HCEC 1CT (cell line): Measurements from ENCODE around the gene C21orf91.
"Not testable (repeated sequence)": the region's sequence is repeated elsewhere in the genome, so short reads cannot be mapped to it uniquely, and the experiment has no call there.

Source experiments
- DNase-seq: peaks from one replicate; pipeline ENCODE4 v3.0.0-alpha.2; 2017

The C21orf91 gene

GRCh38 chr21:17775431-17776126 lies 43.6 kb downstream of the C21orf91 start:
- DNase-seq, result no peak

DNA sequence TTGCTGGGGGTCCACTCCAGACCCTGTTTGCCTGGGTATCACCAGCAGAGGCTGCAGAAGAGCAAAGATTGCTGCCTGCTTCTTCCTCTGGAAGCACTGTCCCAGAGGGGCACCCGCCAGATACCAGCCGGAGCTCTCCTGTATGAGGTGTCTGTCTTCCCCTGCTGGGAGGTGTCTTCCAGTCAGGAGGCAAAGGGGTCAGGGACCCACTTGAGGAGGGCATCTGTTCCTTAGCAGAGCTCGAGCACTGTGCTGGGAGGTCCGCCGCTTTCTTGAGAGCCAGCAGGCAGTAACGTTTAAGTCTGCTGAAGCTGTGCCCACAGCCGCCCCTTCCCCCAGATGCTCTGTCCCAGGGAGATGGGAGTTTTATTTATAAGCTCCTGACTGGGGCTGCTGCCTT lies 44.1 kb downstream of the C21orf91 start:
- not testable (repeated sequence) for DNase-seq

DNA sequence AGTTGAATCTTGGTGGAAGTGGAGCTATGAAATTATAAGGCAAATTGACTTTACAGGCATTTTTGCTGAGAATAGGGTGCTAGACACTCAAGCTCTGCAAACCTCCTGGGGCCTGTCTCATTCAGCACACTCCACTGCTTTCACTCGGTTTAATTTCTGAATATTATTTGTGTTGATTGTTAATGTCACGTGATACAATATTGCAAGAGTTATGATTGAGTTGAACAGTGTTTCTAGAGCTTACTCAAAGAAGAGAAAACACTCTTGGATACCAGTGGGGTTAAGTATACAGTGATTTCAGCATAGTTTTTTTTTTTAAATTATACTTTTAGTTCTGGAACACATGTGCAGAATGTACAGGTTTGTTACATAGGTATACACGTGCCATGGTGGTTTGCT lies 49.7 kb downstream of the C21orf91 start:
- no peak for DNase-seq

- DNase-seq, result no peak
Observed at GRCh38 chr21:17768840-17769446, 50.2 kb downstream of the C21orf91 start.

- DNase-seq, result no peak
Observed at GRCh38 chr21:17765207-17765606, 53.9 kb downstream of the C21orf91 start.

DNA sequence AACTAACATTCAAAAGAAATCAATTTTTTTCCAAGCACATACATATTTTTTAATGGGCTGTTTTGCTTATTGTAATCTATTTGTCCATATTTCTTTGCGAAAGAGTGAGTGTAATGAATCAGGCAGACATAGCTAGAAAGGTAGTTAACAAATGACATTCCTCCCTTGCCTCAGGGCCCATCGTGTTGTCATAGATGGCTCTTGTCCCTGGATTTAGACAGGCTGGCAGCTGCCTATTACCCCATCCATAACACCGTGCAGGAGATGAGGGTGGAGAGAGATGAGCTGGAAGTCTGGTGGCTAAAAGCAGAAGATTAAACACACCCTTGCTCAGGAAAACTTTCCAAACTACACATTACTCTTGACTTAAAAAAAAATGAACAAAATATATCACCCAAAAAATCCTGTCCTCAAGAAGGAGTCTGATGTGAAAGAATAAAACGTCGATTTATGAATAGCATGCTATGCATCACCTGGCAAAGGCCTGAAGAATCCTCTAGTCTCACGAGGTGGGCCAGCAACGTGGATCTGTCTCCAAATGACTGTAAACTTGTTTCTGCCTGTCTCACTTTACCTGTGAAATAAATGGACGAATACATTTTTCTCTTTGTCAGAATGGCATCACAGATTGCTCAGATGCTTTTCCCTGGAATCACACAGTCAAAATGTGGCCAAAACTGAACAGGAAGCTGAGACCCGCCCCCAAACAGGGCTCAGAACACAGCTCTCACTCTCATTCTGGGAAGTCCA lies 55.7 kb downstream of the C21orf91 start:
- no peak for DNase-seq

- no peak for DNase-seq
Observed at GRCh38 chr21:17759511-17760178, 59.5 kb downstream of the C21orf91 start.

DNA sequence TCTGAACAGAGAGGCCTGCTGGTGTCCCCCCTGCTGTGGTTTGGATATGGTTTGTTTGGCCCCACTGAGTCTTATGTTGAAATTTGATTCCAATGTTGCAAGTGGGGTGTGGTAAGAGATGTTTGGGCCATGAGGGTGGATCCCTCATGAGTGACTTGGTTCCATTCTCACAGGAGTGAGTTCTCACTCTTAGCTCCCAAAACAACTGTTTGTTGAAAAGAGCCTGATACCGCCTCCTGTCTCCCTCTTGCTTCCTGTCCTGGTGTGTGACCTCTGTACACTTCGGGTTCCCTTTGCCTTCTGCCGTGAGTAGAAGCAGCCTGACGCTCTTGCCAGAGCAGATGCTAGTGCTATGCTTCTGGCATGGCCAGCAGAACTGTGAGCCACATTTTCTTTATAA lies 60.5 kb downstream of the C21orf91 start:
- no peak for DNase-seq

DNA sequence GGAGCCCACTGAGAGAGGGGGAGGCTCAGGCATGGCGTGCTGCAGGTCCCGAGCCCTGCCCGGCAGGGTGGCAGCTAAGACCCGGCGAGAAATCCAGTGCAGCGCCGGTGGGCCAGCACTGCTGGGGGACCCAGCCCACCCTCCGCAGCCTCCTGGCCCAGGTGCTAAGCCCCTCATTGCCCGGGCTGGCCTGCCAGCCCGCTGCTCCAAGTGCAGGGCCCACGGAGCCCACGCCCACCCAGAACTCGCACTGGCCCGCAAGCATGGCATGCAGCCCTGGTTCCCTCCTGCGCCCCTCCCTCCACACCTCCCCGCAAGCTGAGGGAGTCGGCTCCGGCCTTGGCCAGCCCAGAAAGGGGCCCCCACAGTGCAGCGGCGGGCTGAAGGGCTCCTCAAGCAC lies 61.5 kb downstream of the C21orf91 start:
- DNase-seq, result no peak

DNA sequence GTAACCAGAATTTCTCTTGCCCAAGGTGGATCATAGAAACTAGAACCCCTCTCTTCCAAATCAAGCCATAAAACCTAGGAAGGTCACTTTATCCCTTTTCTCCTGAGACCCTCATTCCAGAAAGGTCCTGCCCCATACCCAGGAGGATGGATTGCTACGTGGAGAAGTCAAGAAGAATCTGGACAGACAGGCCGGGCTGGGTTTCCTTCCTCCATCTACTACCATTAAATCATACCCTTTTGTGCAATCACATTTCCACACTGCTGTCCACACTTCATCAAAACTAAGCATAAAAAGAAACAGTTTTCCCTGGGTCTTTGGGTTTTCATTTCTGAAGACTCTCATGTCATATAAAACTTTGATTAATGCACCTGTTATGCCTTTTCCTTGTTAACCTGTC lies 65.4 kb downstream of the C21orf91 start:
- DNase-seq, result no peak

DNA sequence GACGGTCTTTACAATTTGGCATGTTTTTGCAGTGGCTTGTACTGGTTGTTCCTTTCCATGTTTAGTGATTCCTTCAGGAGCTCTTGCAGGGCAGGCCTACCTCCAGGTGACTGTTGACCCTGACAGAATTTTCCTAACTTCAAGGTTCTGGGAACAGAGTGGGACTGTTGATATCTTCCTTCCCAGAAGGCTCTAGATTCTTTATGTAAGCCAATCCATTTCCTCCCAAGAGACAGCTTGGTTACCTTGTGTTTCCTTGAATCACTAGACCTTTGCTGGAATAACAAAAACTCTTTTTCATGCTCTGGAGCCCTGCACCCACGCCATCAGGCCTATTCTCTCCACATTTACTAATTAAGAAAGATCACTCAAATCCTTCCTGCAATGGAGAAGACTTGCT lies 67.0 kb downstream of the C21orf91 start:
- DNase-seq, result no peak

DNA sequence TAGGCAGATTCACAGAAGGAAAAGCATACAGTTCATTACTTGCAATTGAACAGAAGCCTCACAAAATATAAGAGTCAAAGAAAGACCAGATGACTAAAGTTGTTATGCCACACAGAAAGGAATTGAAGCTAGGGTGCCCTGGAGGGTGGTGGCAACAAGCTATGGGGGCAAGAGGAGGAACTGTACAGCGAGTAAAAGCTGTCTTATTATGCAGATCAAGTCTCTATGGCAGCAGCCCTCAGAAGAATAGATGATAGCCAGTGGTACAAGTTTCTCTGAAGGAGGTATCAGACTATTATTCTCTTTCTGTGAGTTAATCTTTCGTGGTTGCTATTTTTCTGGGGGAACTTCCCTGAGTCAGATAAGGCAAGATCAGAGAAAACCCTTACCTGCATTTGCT lies 72.2 kb downstream of the C21orf91 start:
- no peak for DNase-seq

DNA sequence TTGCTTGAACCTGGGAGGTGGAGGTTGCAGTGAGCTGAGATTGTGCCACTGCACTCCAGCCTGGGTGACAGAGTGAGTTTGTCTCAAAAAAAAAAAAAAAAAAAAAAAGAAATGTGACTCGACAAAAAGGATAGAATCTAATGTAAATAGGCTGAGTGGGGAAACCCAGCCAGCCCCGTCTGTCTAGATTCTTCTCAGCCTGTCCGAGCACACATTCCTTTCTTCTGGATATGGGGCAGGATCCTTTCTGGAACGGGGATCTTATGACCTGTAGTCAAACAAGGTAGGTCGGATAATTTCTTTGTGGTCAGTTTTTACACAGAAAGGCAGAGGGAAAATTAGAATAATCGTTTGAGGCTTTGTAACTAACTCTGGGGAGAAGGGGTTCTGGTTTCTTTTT lies 74.1 kb downstream of the C21orf91 start:
- no peak for DNase-seq

GRCh38 chr21:17742940-17743592 lies 76.1 kb downstream of the C21orf91 start:
- DNase-seq, result no peak

- no peak for DNase-seq
Observed at GRCh38 chr21:17742181-17742580, 77.0 kb downstream of the C21orf91 start.
